SK-N-SH (cell line): ENCODE data around the gene S100A5. TPM values are rescaled to one million over a fixed set of nuclear protein-coding genes. Genes with fewer than 3 reads are reported as not detected.

ENCODE experiments used
- CTCF ChIA-PET: fragments of 300-600, 350-600 bp; formaldehyde crosslinking; extraction: SDS; loops from one replicate; lab custom pipeline; 2021; lab: Yijun Ruan, JAX
- POLR2A ChIA-PET: fragments of 350-600 bp; sonication (Branson Sonifier 250); formaldehyde crosslinking; extraction: SDS; loops from one replicate; lab custom pipeline; 2020; ENCODE audit warnings: antibody characterized with exemption, inconsistent platforms; lab: Yijun Ruan, JAX
- DNase-seq: peaks from one replicate; pipeline ENCODE4 v3.0.0; 2012
- H2AFZ ChIP-seq: fragments of 200-600 bp; sonication (generic); 2 replicates; pipeline ENCODE4 v1.8.1; 2016; ENCODE audit warnings: antibody characterized with exemption, mild to moderate bottlenecking, low read depth
- H3F3A ChIP-seq: fragments of 200-600 bp; sonication (generic); replicated peaks from 2 replicates; pipeline ENCODE3; 2016; ENCODE audit warnings: antibody characterized with exemption, mild to moderate bottlenecking; ENCODE audit not compliant: insufficient read depth
- H3K27ac ChIP-seq, 2 experiments: fragments of 200-500 bp in 1 of 2; fragments of 200-600 bp in 1 of 2; sonication (Bioruptor generic) in 1 of 2; sonication (generic), shearing (Covaris generic) in 1 of 2; 2 replicates each; pipeline versions ENCODE4 v1.5.1 to v1.6.1; 2014 to 2016; ENCODE audit warnings: low read depth in 2 of 2, inconsistent platforms in 1 of 2, low read length in 1 of 2, mild to moderate bottlenecking in 1 of 2, mixed read lengths in 1 of 2
- H3K27me3 ChIP-seq: fragments of 200-600 bp; sonication (generic), shearing (Covaris generic); 2 replicates; pipeline ENCODE4 v1.6.1; 2016; ENCODE audit warnings: mixed run types; ENCODE audit not compliant: insufficient read depth
- H3K36me3 ChIP-seq, 2 experiments: fragments of 200-500 bp in 1 of 2; fragments of 200-600 bp in 1 of 2; sonication (Bioruptor generic) in 1 of 2; sonication (generic) in 1 of 2; replicated peaks in 1 of 2; 2 replicates each; pipeline versions ENCODE3 to v1.5.1; 2014 to 2016; ENCODE audit warnings: low read length in 1 of 2, mild to moderate bottlenecking in 1 of 2; ENCODE audit not compliant: insufficient read depth in 2 of 2, control insufficient read depth in 1 of 2
- H3K4me1 ChIP-seq, 2 experiments: fragments of 200-500 bp in 1 of 2; fragments of 200-600 bp in 1 of 2; sonication (Bioruptor generic) in 1 of 2; sonication (generic), shearing (Covaris generic) in 1 of 2; 2 replicates each; pipeline versions ENCODE4 v1.5.1 to v1.6.1; 2014 to 2016; ENCODE audit warnings: low read depth in 1 of 2, low read length in 1 of 2, mixed run types in 1 of 2; ENCODE audit not compliant: insufficient read depth in 2 of 2, control insufficient read depth in 1 of 2
- H3K4me2 ChIP-seq: fragments of 200-600 bp; sonication (generic), shearing (Covaris generic); 2 replicates; pipeline ENCODE4 v1.6.1; 2017; ENCODE audit warnings: mixed run types
- H3K4me3 ChIP-seq, 2 experiments: fragments of 200-500 bp in 1 of 2; fragments of 200-600 bp in 1 of 2; sonication (Bioruptor generic) in 1 of 2; sonication (generic), shearing (Covaris generic) in 1 of 2; 2 replicates each; pipeline versions ENCODE4 v1.5.1 to v1.8.1; 2014 to 2016; ENCODE audit warnings: low read depth in 2 of 2, inconsistent platforms in 1 of 2, low read length in 1 of 2, mild to moderate bottlenecking in 1 of 2, mixed read lengths in 1 of 2, moderate library complexity in 1 of 2
- H3K79me2 ChIP-seq: fragments of 200-600 bp; sonication (generic); 2 replicates; pipeline ENCODE4 v1.8.1; 2017; ENCODE audit warnings: mild to moderate bottlenecking; ENCODE audit not compliant: insufficient read depth
- H3K9ac ChIP-seq: fragments of 200-600 bp; sonication (generic); 2 replicates; pipeline ENCODE4 v1.6.1; 2017; ENCODE audit warnings: mixed run types
- H3K9me2 ChIP-seq: fragments of 200-600 bp; sonication (generic); 2 replicates; pipeline ENCODE4 v1.6.1; 2017; ENCODE audit warnings: mixed run types
- H3K9me3 ChIP-seq: fragments of 200-600 bp; sonication (generic); 2 replicates; pipeline ENCODE4 v1.6.1; 2017; ENCODE audit warnings: mixed run types, mild to moderate bottlenecking, moderate library complexity
- H4K20me1 ChIP-seq: fragments of 200-600 bp; sonication (generic); 2 replicates; pipeline ENCODE4 v1.6.1; 2017; ENCODE audit warnings: mild to moderate bottlenecking, mixed run types; ENCODE audit not compliant: insufficient read depth
- CHD2 ChIP-seq: fragments of 150-350 bp; IDR thresholded peaks from 2 replicates; pipeline ENCODE4 v1.6.1; 2018; ENCODE audit warnings: low read length; ENCODE audit not compliant: partially characterized antibody
- CTCF ChIP-seq: fragments of 200-600 bp; sonication (generic); IDR thresholded peaks from 2 replicates; pipeline ENCODE4 v1.6.1; 2017; ENCODE audit warnings: antibody characterized with exemption, mild to moderate bottlenecking, moderate library complexity
- EZH2phosphoT487 ChIP-seq: fragments of 200-600 bp; sonication (generic); IDR thresholded peaks from 2 replicates; pipeline ENCODE4 v1.6.1; 2017; ENCODE audit warnings: low read depth, mixed run types, mild to moderate bottlenecking, antibody characterized with exemption, moderate library complexity, borderline replicate concordance
- GATA2 ChIP-seq: sonication (generic); formaldehyde crosslinking; IDR thresholded peaks from 2 replicates; pipeline ENCODE4 v1.5.0; 2020; ENCODE audit warnings: mild to moderate bottlenecking, missing genetic modification reagents
- MXI1 ChIP-seq: IDR thresholded peaks from 2 replicates; pipeline ENCODE4 v1.6.1; 2012; ENCODE audit warnings: mild to moderate bottlenecking, low read depth, low read length, improper control_type of control experiment
- NRF1 ChIP-seq: IDR thresholded peaks from 2 replicates; pipeline ENCODE4 v1.6.1; 2012; ENCODE audit warnings: low read depth, mild to moderate bottlenecking, low read length
- PBX3 ChIP-seq: IDR thresholded peaks from 2 replicates; pipeline ENCODE4; 2012
- RCOR1 ChIP-seq: fragments of 150-350 bp; IDR thresholded peaks from 2 replicates; pipeline ENCODE4 v1.6.1; 2017; ENCODE audit warnings: antibody characterized with exemption, low read length
- RXRA ChIP-seq: IDR thresholded peaks from 2 replicates; pipeline ENCODE4 v1.4.0; 2012; ENCODE audit warnings: low read depth, mild to moderate bottlenecking, borderline replicate concordance
- TAF1 ChIP-seq: IDR thresholded peaks from 2 replicates; pipeline ENCODE4 v1.6.1; 2012; ENCODE audit warnings: low read depth, mild to moderate bottlenecking, low read length, moderate library complexity, borderline replicate concordance
- TCF12 ChIP-seq: IDR thresholded peaks from 2 replicates; pipeline ENCODE4 v1.4.0; 2012
- USF1 ChIP-seq: IDR thresholded peaks from 2 replicates; pipeline ENCODE4 v1.4.0; 2012; ENCODE audit warnings: low read depth, borderline replicate concordance
- USF2 ChIP-seq: fragments of 150-350 bp; IDR thresholded peaks from 2 replicates; pipeline ENCODE4 v1.6.1; 2017; ENCODE audit warnings: antibody characterized with exemption, low read length, low read depth, borderline replicate concordance
- ZBTB33 ChIP-seq: IDR thresholded peaks from 2 replicates; pipeline ENCODE4 v1.4.0; 2012; ENCODE audit warnings: low read depth, borderline replicate concordance
- WGBS: methylation state at CpG from one replicate; pipeline ENCODE4 v1.1.6; 2017; ENCODE audit warnings: low lambda C conversion rate; 5-methylcytosine and 5-hydroxymethylcytosine counted together
- polyA plus RNA-seq, 3 experiments: library from polyadenylated mRNA; depleted of rRNA; stranded (reverse); fragments of >200 nt; gene quantifications; 2 replicates each; pipeline ENCODE4 v1.2.3, GENCODE V29; 2012

The S100A5 gene
- polyA plus RNA-seq, 1 of the 3 experiments (the other 2 are of a cell fraction) = 0.15 TPM

- POLR2A ChIA-PET = no interaction called here
- H3K9ac ChIP-seq = no peak overlapping the region
These were observed 28.7 kb upstream of the S100A5 start for GRCh38 chr1:153569465-153569864.

More at GRCh38 chr1:153569465-153569864, 28.7 kb upstream of the S100A5 start:
- H3K4me3 ChIP-seq = no peak overlapping the region
- CTCF ChIA-PET = interaction anchor here (1.0 to 7.4 kb wide), 13 partner anchors 8 to 76 kb away, joined by 3 to 283 read pairs (median 20); partner anchors contain the start of genes S100A14, S100A3, S100A4 and S100A6
- peaks cover 11% of the 10 kb centered on the region for H3K79me2 ChIP-seq
- DNase-seq = no peak
- no peak overlapping the region for H3K4me2 ChIP-seq
- no peak overlapping the region for H2AFZ ChIP-seq
- H3K4me1 ChIP-seq = peaks cover 33 to 42% of the 10 kb centered on the region in 2 experiments
- H3K27ac ChIP-seq = no peak overlapping the region
- H3K36me3 ChIP-seq = no peaks in the 10 kb centered on the region
- no peaks in the 10 kb centered on the region for H4K20me1 ChIP-seq
- H3F3A ChIP-seq = peaks cover 26% of the 10 kb centered on the region
- 83% methylated on average over 8 of the region's 8 CpGs for WGBS
- H3K9me2 ChIP-seq = no peaks in the 10 kb centered on the region
- no peaks in the 10 kb centered on the region for H3K27me3 ChIP-seq
- H3K9me3 ChIP-seq = no peaks in the 10 kb centered on the region
- TF ChIP-seq CTCF (no peak), NRF1 (no peak), USF2 (no peak), MXI1 (no peak), TAF1 (no peak), TCF12 (no peak), RCOR1 (no peak), CHD2 (no peak), RXRA (no peak), GATA2 (CRISPR knock-in tag) (no peak), USF1 (no peak), EZH2phosphoT487 (no peak), PBX3 (no peak), ZBTB33 (no peak)
